Activated naive CD4-positive, alpha-beta T cell treated with anti-CD3 and anti-CD28 coated beads, Interleukin-2, amount 50 U/mL, for 72 hours (primary cell): Measurements from ENCODE around the gene TBCC. TPM values are rescaled to one million over a fixed set of nuclear protein-coding genes. Genes with fewer than 3 reads are reported as not detected.

Experiments used
- ATAC-seq, 2 donors: fragments of 150-1000 bp; cut with Tn5 transposase; 2 replicates each; pipeline ENCODE4 v1.10.0; 2021; ENCODE audit warnings: mild to moderate bottlenecking in 2 of 2, moderate library complexity in 2 of 2
- DNase-seq, 2 donors: peaks; one replicate each; pipeline ENCODE4 v3.0.0; 2021 to 2022; ENCODE audit warnings: low spot score in 2 of 2
- H3K27ac Mint-ChIP-seq, 2 donors: one replicate each; pipeline ENCODE4 v1.8.0; 2022; ENCODE audit warnings: mild to moderate bottlenecking in 2 of 2, mixed read lengths in 2 of 2
- H3K36me3 Mint-ChIP-seq, 2 donors: one replicate each; pipeline ENCODE4 v1.8.0; 2022; ENCODE audit warnings: mixed read lengths in 2 of 2
- H3K9me3 Mint-ChIP-seq, 2 donors: one replicate each; pipeline ENCODE4 v1.8.0; 2022; ENCODE audit warnings: mixed read lengths in 2 of 2
- total RNA-seq, 2 donors: library from RNA; stranded (reverse); gene quantifications; one replicate each; pipeline ENCODE4 v1.2.3, GENCODE V29; 2022

Gene TBCC, protein sequence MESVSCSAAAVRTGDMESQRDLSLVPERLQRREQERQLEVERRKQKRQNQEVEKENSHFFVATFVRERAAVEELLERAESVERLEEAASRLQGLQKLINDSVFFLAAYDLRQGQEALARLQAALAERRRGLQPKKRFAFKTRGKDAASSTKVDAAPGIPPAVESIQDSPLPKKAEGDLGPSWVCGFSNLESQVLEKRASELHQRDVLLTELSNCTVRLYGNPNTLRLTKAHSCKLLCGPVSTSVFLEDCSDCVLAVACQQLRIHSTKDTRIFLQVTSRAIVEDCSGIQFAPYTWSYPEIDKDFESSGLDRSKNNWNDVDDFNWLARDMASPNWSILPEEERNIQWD
- 10 to 100 TPM; 14.2 to 19.5 TPM for total RNA-seq

DNA sequence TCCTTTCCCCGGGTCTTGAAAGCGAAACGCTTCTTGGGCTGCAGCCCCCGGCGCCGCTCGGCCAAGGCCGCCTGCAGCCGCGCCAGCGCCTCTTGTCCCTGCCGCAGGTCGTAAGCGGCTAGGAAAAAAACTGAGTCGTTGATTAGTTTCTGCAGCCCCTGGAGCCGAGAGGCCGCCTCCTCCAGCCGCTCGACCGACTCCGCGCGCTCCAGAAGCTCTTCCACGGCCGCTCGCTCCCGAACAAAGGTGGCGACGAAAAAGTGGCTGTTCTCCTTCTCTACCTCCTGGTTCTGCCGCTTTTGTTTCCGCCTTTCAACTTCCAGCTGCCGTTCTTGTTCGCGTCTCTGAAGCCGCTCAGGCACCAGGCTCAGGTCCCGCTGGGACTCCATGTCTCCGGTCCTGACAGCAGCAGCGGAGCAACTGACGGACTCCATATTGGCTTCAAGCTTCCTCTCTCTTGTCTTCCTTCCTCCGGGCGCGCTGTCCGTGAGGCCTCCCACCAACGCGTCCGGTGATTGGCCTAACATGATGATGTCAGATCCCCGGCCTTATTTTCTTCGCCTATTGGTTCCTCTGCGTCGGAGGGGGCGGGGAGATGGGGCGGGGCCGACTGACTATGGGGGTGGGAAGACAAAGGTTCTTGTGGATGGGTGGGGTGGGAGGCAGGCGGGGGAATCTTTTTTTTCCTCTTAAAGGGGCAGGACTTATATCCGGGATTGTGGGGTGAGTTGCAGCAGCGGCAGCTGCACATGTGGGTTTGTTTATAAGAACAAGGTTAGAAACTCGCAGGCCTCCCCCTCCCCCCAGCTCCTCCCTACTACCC lies at the start of gene TBCC:
Gene TBCC (minus strand): TSS at position 464 of the 823 bp plus-strand sequence. CDS start 30 bp downstream, at position 434.
- peak; percentile 82 to 88 for ATAC-seq
- H3K36me3 Mint-ChIP-seq: peaks cover 26% of the 10 kb centered on the region in 2 donors
- peaks cover 0 to 7% of the 10 kb centered on the region in 2 donors for H3K9me3 Mint-ChIP-seq
- DNase-seq: peak; percentile 85 to 92
- H3K27ac Mint-ChIP-seq: peak within 1 kb of the TSS; percentile 90 to 100

DNA sequence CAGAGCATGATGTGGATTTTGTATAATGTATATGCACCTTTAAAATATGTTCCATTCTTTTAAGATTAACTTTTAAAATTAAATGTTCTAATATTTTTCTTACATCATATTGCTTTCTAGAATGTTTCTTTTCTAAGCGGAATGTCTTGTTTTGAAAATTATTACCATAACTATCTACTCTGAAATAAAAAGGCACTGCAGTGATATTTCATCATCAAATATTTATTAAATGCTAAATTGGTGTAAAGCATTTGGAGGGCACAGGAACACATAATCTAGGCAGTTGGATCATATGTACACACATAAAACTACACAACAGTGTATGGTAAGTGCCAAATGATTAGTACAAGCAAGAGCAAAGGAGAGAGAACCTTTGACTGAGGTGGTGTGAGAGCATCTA lies 49.7 kb upstream of the TBCC start:
- no peak overlapping the region for H3K27ac Mint-ChIP-seq
- DNase-seq: no peak
- H3K36me3 Mint-ChIP-seq: no peaks in the 10 kb centered on the region
- no peaks in the 10 kb centered on the region for H3K9me3 Mint-ChIP-seq
- no peak for ATAC-seq

DNA sequence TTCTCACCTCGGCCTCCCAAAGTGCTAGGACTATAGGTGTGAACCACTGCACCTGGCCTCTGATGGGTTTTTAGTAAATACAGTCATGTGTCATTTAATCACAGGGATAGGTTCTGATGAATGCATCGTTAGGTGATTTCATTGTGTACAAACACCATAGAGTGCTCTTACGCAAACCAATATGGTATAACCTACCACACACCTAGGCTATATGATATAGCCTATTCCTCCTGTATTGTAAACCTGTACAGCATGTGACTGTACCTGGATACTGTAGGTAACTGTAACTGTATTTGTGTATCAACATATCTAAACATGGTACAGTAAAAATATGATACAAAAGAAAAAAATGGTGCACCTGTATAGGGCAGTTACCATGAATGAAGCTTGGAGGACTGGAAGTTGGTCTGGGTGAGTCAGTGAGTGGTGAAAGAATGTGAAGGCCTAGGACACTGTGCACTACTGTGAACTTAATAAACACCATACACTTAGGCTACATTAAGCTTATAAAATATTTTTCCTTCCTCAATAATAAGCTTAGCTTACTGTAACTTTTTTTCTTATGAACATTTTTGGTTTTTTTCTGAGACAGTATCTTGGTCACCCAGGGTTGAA lies 45.9 kb upstream of the TBCC start:
- peaks cover 0 to 14% of the 10 kb centered on the region in 2 donors for H3K36me3 Mint-ChIP-seq
- no peak overlapping the region for H3K27ac Mint-ChIP-seq
- peak in 1 of 2 donors; percentile 19 for ATAC-seq
- H3K9me3 Mint-ChIP-seq: no peaks in the 10 kb centered on the region
- DNase-seq: no peak

DNA sequence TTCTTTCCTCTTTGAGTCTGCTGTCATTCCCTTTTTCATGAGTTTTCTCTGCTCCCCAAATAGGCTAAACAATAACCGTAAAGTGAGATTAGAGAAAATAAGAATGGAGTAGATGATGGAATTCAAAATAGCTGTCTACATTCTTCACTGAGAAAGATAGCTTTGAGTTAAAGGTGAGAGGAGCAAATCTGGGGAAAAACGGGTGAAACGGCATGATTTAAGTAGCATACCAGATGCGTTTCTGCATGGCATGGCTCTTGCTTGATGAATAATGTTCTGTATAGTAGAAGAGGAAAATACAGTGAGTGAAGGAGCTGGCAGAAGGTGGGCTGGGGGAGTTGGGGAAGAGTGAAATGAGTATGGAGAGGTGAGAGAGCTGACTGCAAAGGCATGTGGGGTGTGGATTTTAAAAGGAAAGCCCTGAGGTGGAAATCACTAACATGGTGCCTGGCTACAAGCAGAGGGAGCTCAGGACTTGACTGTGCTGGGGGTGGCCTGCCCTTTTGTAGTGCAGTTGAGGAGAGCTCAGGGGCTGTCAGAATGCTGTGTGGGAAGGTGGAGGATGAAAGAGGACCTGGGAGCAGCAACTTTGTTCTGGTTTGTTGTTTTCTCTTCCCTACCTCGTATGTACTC lies 44.8 kb upstream of the TBCC start:
- no peaks in the 10 kb centered on the region for H3K9me3 Mint-ChIP-seq
- DNase-seq: no peak
- H3K36me3 Mint-ChIP-seq: peaks cover 2 to 14% of the 10 kb centered on the region in 2 donors
- no peak overlapping the region for H3K27ac Mint-ChIP-seq
- ATAC-seq: peak; percentile 40 to 41

DNA sequence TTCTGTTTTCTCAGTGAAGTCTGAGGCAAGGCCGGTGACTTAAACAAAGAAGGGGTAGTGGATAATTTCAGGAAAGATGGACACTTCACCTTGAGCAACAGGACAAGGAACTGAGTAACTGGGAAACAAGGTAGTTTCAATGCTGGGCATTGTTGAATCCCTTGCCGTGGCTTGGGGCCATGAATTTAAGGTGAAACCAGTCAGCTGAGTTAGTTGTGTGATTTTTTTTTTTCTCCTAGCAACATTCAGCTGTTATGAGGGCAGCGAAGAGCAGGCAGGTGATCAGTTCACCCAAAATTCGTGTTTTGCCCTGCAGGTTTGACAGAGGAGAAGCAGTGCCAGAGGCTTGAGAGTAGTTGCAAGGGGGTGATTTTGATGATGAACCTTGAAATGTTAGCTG lies 42.8 kb upstream of the TBCC start:
- Mint-ChIP-seq H3K36me3 (peaks cover 22 to 30% of the 10 kb centered on the region in 2 donors), H3K9me3 (no peaks in the 10 kb centered on the region), H3K27ac (peak overlapping the region; percentile 17 to 81)
- ATAC-seq (no peak), DNase-seq (no peak)

DNA sequence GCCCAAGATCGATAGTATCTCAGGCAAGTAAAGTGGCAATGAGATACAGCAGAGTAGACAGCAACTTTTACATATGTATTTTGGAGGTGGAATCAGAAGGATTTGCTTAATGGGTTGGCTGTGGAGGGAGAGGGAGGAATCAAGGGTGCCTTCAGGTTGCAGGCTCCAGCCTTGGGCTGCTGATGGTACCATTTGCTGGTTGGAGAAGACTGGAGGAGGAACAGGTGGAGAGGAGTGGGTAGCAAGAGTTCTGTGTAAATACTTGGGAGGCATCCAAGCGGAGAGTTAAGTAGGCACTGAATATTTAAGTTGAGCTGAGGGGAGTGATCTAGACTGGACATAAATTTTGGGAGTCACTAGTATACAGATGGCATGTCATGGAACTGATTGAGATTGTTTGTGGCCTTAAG lies 41.2 kb upstream of the TBCC start:
- Mint-ChIP-seq H3K36me3 (peaks cover 23 to 32% of the 10 kb centered on the region in 2 donors), H3K27ac (no peak overlapping the region), H3K9me3 (no peaks in the 10 kb centered on the region)
- no peak for ATAC-seq
- DNase-seq: no peak

DNA sequence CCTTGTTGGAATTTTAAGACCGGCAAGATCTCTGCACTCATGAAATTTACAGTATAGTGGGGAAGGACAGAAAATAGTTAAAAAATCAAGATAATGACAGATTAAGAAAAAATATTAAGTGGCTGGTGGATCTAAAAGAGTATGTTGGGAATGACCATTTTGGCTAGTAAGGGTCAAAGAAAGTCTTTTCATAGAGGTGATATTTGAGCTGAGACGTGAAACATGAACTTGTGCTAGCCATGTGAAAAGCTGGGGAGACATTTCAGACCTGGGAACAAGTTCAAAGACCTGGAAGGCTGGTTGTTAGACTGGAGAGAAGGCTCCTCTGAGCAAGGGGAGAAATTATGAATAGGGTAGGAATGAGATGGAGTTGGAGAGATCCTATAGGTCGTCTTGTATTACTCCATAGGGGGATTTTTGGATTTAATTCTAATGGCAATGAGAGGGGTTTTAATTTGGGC lies 40.7 kb upstream of the TBCC start:
- DNase-seq: no peak
- H3K36me3 Mint-ChIP-seq: peaks cover 23 to 32% of the 10 kb centered on the region in 2 donors
- no peak overlapping the region for H3K27ac Mint-ChIP-seq
- H3K9me3 Mint-ChIP-seq: no peaks in the 10 kb centered on the region
- no peak for ATAC-seq

DNA sequence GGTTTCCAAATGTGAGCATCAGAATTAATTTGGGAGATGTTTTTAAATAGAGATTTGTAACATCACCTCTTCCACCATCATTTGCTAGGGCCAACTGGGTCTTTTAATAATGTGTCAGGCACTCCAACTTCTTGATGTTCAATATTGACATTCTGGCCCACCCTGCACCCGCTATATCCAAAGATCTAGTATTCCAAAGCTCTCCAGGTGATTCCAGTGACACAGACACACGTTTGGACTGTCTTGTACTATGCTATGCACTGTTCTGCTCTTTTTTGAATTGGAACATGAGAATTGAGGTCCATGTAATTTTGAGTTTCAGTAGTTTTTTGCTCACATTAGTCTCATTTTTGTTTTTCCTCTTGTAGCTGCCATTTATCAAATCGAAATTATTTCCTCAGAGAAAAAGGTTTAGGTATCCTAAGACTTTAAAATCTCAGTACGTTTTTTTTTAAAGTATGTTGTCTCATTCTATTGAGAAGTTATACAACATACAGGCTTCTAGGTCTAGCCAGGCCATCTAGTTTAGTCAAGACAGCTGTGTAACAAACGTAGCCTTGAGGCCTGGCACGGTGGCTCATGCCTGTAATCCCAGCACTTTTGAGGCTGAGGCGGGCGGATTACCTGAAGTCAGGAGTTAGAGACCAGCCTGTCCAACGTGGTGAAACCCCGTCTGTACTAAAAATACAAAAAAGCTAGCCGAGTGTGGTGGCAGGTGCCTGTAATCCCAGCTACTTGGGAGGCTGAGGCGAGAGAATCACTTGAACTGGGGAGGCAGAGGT lies 39.0 kb upstream of the TBCC start:
- ATAC-seq: no peak
- peak overlapping the region in 1 of 2 donors; percentile 99 for H3K27ac Mint-ChIP-seq
- DNase-seq: no peak
- H3K9me3 Mint-ChIP-seq: no peaks in the 10 kb centered on the region
- peaks cover 23 to 30% of the 10 kb centered on the region in 2 donors for H3K36me3 Mint-ChIP-seq

DNA sequence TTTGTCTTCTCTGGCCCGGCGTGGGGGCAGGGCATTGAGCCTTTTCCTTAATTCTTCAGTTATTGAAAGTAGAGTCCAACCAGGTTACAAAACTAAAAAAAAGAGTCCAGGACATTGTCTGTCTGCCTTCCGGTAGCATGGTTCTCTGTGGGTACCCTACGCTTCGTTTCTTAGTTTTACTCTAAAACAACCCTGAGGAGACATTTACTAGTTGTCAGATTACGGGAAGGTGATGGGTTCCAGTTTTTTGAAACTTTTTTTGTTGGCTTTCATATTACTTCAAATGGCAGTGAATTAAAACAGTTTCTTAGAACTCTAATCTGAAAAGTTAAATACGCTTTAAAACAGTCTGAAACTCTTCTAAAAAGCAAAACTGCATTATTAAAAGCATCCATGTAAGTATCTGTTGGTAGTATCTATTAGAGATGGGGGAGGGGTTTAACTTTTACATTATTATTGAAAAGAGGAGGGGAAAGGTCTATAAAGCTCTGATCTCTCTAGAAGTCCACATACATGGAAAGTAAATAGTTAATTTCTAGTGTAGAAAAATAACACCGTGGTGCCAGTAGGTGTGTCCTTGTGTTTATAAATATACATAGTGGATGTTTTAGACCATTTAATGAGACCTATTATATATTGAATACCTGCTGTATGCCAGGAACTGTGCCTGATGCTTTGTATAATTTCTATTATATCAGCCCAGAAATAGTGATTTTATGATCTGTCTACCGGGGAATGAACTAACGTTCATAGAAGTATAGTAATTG lies 38.2 kb upstream of the TBCC start:
- no peaks in the 10 kb centered on the region for H3K9me3 Mint-ChIP-seq
- peaks cover 23 to 26% of the 10 kb centered on the region in 2 donors for H3K36me3 Mint-ChIP-seq
- ATAC-seq (peak in 1 of 2 donors; percentile 2), DNase-seq (no peak)
- peak overlapping the region in 1 of 2 donors; percentile 99 for H3K27ac Mint-ChIP-seq

DNA sequence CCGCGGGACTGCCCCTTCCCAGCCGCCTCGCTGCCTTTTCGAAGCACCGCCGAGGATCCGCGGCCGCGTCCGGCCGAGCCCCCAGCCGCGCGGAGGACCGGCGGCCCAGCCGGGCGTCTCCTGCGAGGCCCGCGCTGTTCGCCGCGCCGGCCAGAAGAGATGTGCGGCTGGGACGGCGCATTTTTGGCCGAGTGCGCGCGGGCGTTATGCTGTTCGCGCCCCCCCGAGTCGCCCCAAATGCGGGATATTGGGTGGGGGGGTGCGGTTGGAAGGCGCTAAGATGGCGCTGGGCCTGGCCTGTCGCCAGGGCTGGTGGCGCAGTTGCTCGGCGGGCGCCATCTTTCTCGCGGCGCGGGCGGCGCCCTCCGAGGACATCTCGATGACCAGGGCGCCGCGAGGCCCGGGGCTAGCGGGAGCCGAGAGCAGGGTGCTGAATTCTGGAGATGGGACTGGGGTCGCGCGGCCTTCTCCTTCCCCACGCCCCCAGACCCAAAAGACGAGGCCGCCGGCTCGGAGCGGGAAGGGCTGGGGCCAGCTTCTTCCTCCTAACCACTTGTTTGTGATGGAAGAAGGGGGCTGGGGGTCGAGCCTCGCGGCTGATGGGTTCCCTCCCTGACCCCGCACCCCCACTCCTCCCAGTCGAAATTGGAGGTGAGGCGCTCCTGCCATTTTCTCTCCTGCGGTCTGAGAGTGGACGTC lies 37.4 kb upstream of the TBCC start:
- DNase-seq (peak; percentile 77 to 85), ATAC-seq (peak; percentile 61 to 65)
- Mint-ChIP-seq H3K36me3 (peaks cover 20 to 23% of the 10 kb centered on the region in 2 donors), H3K9me3 (no peaks in the 10 kb centered on the region), H3K27ac (peak overlapping the region in 1 of 2 donors; percentile 99)

DNA sequence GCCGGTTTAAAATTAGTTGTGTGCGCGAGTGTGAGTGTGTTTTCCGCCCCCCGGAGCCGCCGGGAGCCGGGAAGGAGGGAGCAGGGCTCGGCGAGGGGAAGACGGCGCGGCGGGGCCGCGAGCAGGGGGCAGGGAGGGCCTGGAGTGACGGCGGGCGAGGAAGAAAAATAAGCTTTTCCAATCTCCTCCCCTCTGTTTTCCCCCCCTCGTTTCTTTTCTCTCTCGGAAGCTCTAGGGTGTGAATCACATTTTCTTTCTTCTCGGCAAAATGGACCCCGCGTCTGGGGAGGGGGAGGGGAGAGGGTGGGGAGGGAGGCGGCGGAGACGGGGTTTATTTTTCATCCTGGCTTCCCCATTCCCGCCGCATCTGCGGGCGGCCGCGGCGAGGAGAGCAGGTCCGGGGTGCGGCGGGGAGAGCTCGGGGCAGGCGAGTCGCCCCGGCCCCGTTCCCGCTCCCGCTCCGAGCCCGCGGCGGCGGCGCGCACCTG lies 36.8 kb upstream of the TBCC start:
- Mint-ChIP-seq H3K27ac (peak overlapping the region in 1 of 2 donors; percentile 95), H3K9me3 (no peaks in the 10 kb centered on the region), H3K36me3 (peaks cover 18 to 23% of the 10 kb centered on the region in 2 donors)
- ATAC-seq: peak; percentile 58 to 70
- DNase-seq: peak; percentile 59 to 82

DNA sequence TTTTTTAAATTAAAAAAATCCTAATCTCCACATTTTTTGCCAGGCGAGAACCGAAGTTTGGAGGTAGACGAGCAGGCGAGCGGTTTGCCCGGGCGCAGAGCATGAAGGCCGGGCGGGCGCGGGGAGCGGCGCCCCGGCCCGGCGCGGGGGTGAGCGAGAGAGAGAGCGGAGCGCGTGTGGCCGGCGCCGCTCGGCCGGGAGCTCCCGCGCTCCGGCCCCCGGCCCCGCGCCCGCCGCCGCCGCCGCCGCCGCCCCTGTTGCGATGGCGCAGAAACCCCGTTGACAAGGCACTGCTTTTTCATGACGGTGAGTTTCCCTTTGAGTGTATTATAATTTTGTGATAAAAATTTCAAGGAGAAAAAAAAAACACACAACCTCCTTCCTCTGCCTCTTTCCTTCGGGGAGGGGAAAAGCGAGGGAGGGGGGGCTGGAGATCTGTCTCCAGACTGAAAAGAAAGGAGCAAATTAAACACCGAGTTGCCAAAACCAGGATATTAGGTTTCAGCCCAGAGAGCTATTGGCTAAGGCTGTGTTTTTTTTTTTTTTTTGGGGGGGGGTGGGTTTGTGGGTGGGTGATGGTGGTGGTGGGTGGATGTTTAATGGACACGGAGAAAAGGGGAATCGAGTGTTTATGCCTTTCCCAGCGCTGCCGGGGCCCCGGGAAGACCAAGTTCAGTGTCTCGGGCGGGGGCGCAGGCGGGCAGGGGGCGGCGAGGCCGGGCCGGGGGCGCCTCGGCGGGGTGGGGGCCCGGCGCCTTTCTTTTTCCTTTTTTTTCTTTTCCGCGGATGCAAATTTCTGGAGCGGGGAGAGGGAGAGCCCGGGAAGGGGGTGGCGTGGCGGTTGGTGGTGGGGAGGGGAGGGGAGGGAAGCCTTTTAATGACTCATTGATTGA lies 36.1 kb upstream of the TBCC start, which contains the start of gene BICRAL:
Gene BICRAL (plus strand): TSS at position 257 of the 893 bp plus-strand sequence. CDS start 39,971 bp downstream, outside the sequence.
- no peaks in the 10 kb centered on the region for H3K9me3 Mint-ChIP-seq
- peak; percentile 35 to 36 for ATAC-seq
- H3K27ac Mint-ChIP-seq: peak within 1 kb of the TSS in 1 of 2 donors; percentile 99
- peaks cover 18 to 23% of the 10 kb centered on the region in 2 donors for H3K36me3 Mint-ChIP-seq
- peak in 1 of 2 donors; percentile 79 for DNase-seq

DNA sequence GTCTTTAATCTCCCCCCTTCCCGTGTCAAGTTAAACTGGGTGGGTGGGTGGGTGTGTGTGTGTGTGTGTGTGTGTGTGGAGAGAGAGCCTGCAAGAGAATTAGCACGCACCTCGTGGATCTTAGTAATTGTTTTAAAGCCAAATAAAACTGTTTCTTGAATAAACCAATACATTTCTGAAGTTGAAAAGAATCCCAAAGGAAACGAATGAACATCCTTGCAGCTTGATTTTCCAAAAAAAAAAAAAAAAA lies 35.6 kb upstream of the TBCC start:
- no peaks in the 10 kb centered on the region for H3K9me3 Mint-ChIP-seq
- H3K36me3 Mint-ChIP-seq: peaks cover 18 to 23% of the 10 kb centered on the region in 2 donors
- ATAC-seq: no peak
- peak overlapping the region in 1 of 2 donors; percentile 91 for H3K27ac Mint-ChIP-seq
- DNase-seq: no peak

DNA sequence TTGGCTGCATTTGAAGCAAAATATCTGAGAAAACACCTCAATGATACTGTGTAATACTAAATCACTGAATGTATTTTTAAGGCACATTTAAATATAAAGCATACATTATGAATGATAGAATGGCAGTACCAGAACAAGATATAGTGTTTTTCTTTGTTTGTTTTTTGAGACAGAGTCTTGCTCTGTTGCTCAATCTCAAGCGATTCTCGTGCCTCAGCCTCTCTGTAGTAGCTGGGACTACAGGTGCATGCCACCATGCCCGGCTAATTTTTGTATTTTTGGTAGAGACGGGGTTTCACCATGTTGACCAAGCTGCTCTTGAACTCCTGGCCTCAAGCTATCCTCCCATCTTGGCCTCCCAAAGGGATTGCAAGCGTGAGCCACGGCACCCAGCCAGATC lies 33.6 kb upstream of the TBCC start:
- ATAC-seq (no peak), DNase-seq (no peak)
- Mint-ChIP-seq H3K27ac (no peak overlapping the region), H3K9me3 (no peaks in the 10 kb centered on the region), H3K36me3 (peaks cover 10 to 11% of the 10 kb centered on the region in 2 donors)
